Smooth muscle cell (in vitro differentiated cells): ENCODE measurements around the gene TMEM269. TPM values are rescaled to one million over a fixed set of nuclear protein-coding genes. Genes with fewer than 3 reads are reported as not detected.

Source experiments
- DNase-seq: peaks from one replicate; lab custom pipeline; 2025; ENCODE audit not compliant: unreplicated experiment; lab: John Stamatoyannopoulos, UW
- H2AFZ ChIP-seq: fragments of 200-600 bp; sonication (generic); 2 replicates; pipeline ENCODE4 v1.6.0; 2016; ENCODE audit warnings: antibody characterized with exemption, low read depth, mild to moderate bottlenecking
- H3F3A ChIP-seq: fragments of 200-600 bp; sonication (generic); 2 replicates; pipeline ENCODE4 v1.6.0; 2017; ENCODE audit warnings: antibody characterized with exemption, low read depth
- H3K27ac ChIP-seq: fragments of 200-600 bp; sonication (generic); 2 replicates; pipeline ENCODE4 v1.5.1; 2016; ENCODE audit warnings: low read depth, mild to moderate bottlenecking
- H3K27me3 ChIP-seq: fragments of 200-600 bp; sonication (generic); 2 replicates; pipeline ENCODE4 v1.6.1; 2016; ENCODE audit warnings: low read depth, mild to moderate bottlenecking
- H3K36me3 ChIP-seq: fragments of 200-600 bp; sonication (generic); 2 replicates; pipeline ENCODE4 v1.5.1; 2016; ENCODE audit warnings: low read depth
- H3K4me1 ChIP-seq: fragments of 200-600 bp; sonication (generic); 2 replicates; pipeline ENCODE4 v1.5.1; 2016; ENCODE audit warnings: low read depth
- H3K4me2 ChIP-seq: fragments of 200-600 bp; sonication (generic); 2 replicates; pipeline ENCODE4 v1.6.0; 2016; ENCODE audit warnings: mild to moderate bottlenecking
- H3K4me3 ChIP-seq: fragments of 200-600 bp; sonication (generic); 2 replicates; pipeline ENCODE4 v1.5.1; 2016; ENCODE audit warnings: mild to moderate bottlenecking
- H3K79me2 ChIP-seq: fragments of 200-600 bp; sonication (generic); 2 replicates; pipeline ENCODE4 v1.6.0; 2016; ENCODE audit warnings: low read depth, mild to moderate bottlenecking
- H3K9ac ChIP-seq: fragments of 200-600 bp; sonication (generic); 2 replicates; pipeline ENCODE4 v1.6.0; 2016; ENCODE audit warnings: low read depth
- H3K9me3 ChIP-seq: fragments of 200-600 bp; sonication (generic); replicated peaks from 2 replicates; pipeline ENCODE4 v1.5.1; 2016; ENCODE audit warnings: low read depth
- H4K20me1 ChIP-seq: fragments of 200-600 bp; sonication (generic); 2 replicates; pipeline ENCODE4 v1.6.0; 2016; ENCODE audit warnings: low read depth
- CTCF ChIP-seq: fragments of 200-600 bp; sonication (generic); IDR thresholded peaks from 2 replicates; pipeline ENCODE4 v1.5.1; 2017; ENCODE audit warnings: borderline replicate concordance, mild to moderate bottlenecking, antibody characterized with exemption; ENCODE audit not compliant: insufficient read depth, poor library complexity, severe bottlenecking
- WGBS: methylation state at CpG from one replicate; pipeline ENCODE4 v1.1.7; 2016; ENCODE audit warnings: low lambda C conversion rate; 5-methylcytosine and 5-hydroxymethylcytosine counted together
- polyA plus RNA-seq: library from polyadenylated mRNA; unstranded; fragments of >200 nt; fragmentation: Nextera tagmentation; extraction: Ambion mirVana; gene quantifications from 2 replicates; pipeline ENCODE4 v1.2.1, GENCODE V29; 2016
- total RNA-seq: library from RNA; depleted of rRNA; stranded (reverse); fragments of >200 nt; gene quantifications from 2 replicates; pipeline ENCODE4 v1.2.3, GENCODE V29; 2014

The TMEM269 gene
- total and polyA plus RNA-seq, 2 experiments from 2014 or later = 0.15 to 0.36 TPM

GRCh38 chr1:42797979-42798378, 13.2 kb downstream of the TMEM269 start:
- Histone ChIP-seq H3K4me1 (no peaks in the 10 kb centered on the region), H3K27me3 (no peaks in the 10 kb centered on the region), H3K4me3 (no peak overlapping the region), H3K9me3 (no peaks in the 10 kb centered on the region), H3F3A (no peaks in the 10 kb centered on the region), H3K36me3 (no peaks in the 10 kb centered on the region), H3K4me2 (no peak overlapping the region), H3K9ac (no peak overlapping the region), H4K20me1 (no peaks in the 10 kb centered on the region), H3K27ac (no peak overlapping the region), H3K79me2 (no peaks in the 10 kb centered on the region), H2AFZ (no peak overlapping the region)
- no peak for TF ChIP-seq CTCF
- 92% methylated on average over 5 of the region's 5 CpGs for WGBS
- DNase-seq = no peak

- no peak overlapping the region for H3K27ac ChIP-seq
- H3K4me3 ChIP-seq = no peak overlapping the region
- H3K4me2 ChIP-seq = no peak overlapping the region
- WGBS = 93% methylated on average over 8 of the region's 8 CpGs
- no peak for DNase-seq
- no peaks in the 10 kb centered on the region for H3F3A ChIP-seq
- H2AFZ ChIP-seq = no peak overlapping the region
- no peaks in the 10 kb centered on the region for H4K20me1 ChIP-seq
- H3K9me3 ChIP-seq = no peaks in the 10 kb centered on the region
- H3K36me3 ChIP-seq = peaks cover 3% of the 10 kb centered on the region
- no peaks in the 10 kb centered on the region for H3K79me2 ChIP-seq
- H3K4me1 ChIP-seq = no peaks in the 10 kb centered on the region
- no peak for TF ChIP-seq CTCF
- no peak overlapping the region for H3K9ac ChIP-seq
- H3K27me3 ChIP-seq = no peaks in the 10 kb centered on the region
Measured at GRCh38 chr1:42801832-42802473, 17.2 kb downstream of the TMEM269 start.

- Histone ChIP-seq H3K4me1 (no peaks in the 10 kb centered on the region), H3K79me2 (no peaks in the 10 kb centered on the region), H3K27ac (no peak overlapping the region), H3K36me3 (peaks cover 3% of the 10 kb centered on the region), H2AFZ (no peak overlapping the region), H3K4me2 (no peak overlapping the region), H3K9ac (no peak overlapping the region), H4K20me1 (no peaks in the 10 kb centered on the region), H3K27me3 (no peaks in the 10 kb centered on the region), H3F3A (no peaks in the 10 kb centered on the region), H3K9me3 (no peaks in the 10 kb centered on the region), H3K4me3 (no peak overlapping the region)
- DNase-seq = no peak
- no peak for TF ChIP-seq CTCF
Measured at GRCh38 chr1:42806171-42806570, 21.4 kb downstream of the TMEM269 start.

- H3K27ac ChIP-seq = no peak overlapping the region
- H2AFZ ChIP-seq = no peak overlapping the region
- WGBS = 86% methylated on average over 5 of the region's 5 CpGs
- H3K79me2 ChIP-seq = no peaks in the 10 kb centered on the region
- no peaks in the 10 kb centered on the region for H3K27me3 ChIP-seq
- H3K9ac ChIP-seq = no peak overlapping the region
- H3K9me3 ChIP-seq = no peaks in the 10 kb centered on the region
- H3K4me2 ChIP-seq = no peak overlapping the region
- DNase-seq = no peak
- peaks cover 3% of the 10 kb centered on the region for H3K36me3 ChIP-seq
- H3F3A ChIP-seq = no peaks in the 10 kb centered on the region
- no peak for TF ChIP-seq CTCF
- H3K4me1 ChIP-seq = no peaks in the 10 kb centered on the region
- H4K20me1 ChIP-seq = no peaks in the 10 kb centered on the region
- no peak overlapping the region for H3K4me3 ChIP-seq
Measured at GRCh38 chr1:42806593-42806992, 21.8 kb downstream of the TMEM269 start.
